Activated CD8-positive, alpha-beta memory T cell treated with anti-CD3 and anti-CD28 coated beads, Interleukin-2, amount 10 ng/mL, durations not matched to agents 7 days and 5 days (primary cell): Measurements from ENCODE around the gene CENPV. TPM values are rescaled to one million over a fixed set of nuclear protein-coding genes. Genes with fewer than 3 reads are reported as not detected.
"Not testable (repeated sequence)": the region's sequence is repeated elsewhere in the genome, so short reads cannot be mapped to it uniquely, and the experiment has no call there.

ENCODE experiments used
- ATAC-seq: fragments of 150-1000 bp; cut with Tn5 transposase; one replicate; pipeline ENCODE4 v1.10.0; 2021; ENCODE audit warnings: moderate library complexity
- CTCF ChIA-PET: fragments of 350-600 bp; sonication (Branson Sonifier 250); formaldehyde crosslinking; loops from one replicate; lab custom pipeline; 2021; ENCODE audit warnings: antibody characterized with exemption; lab: Charles Lee
- DNase-seq: peaks from one replicate; pipeline ENCODE4 v3.0.0-alpha.2; 2020
- H3K27ac Mint-ChIP-seq: one replicate; pipeline ENCODE4 v1.8.0; 2021; ENCODE audit warnings: mild to moderate bottlenecking, mixed read lengths
- H3K27me3 Mint-ChIP-seq: one replicate; pipeline ENCODE4 v1.8.0; 2021; ENCODE audit warnings: mixed read lengths
- H3K36me3 Mint-ChIP-seq: one replicate; pipeline ENCODE4 v1.8.0; 2021; ENCODE audit warnings: mild to moderate bottlenecking, mixed read lengths
- H3K4me1 Mint-ChIP-seq: one replicate; pipeline ENCODE4 v1.8.0; 2021; ENCODE audit warnings: mixed read lengths
- H3K4me3 Mint-ChIP-seq: one replicate; pipeline ENCODE4 v1.8.0; 2021; ENCODE audit warnings: mild to moderate bottlenecking, moderate library complexity, mixed read lengths
- H3K9me3 Mint-ChIP-seq: one replicate; pipeline ENCODE4 v1.8.0; 2022; ENCODE audit warnings: low read depth, mixed read lengths
- total RNA-seq, 2 experiments: library from RNA; stranded (reverse); gene quantifications; one replicate each; pipeline ENCODE4 v1.2.3, GENCODE V29; 2021

Gene CENPV
- 10 to 100 TPM; 17.2 to 20.4 TPM for total RNA-seq

DNA sequence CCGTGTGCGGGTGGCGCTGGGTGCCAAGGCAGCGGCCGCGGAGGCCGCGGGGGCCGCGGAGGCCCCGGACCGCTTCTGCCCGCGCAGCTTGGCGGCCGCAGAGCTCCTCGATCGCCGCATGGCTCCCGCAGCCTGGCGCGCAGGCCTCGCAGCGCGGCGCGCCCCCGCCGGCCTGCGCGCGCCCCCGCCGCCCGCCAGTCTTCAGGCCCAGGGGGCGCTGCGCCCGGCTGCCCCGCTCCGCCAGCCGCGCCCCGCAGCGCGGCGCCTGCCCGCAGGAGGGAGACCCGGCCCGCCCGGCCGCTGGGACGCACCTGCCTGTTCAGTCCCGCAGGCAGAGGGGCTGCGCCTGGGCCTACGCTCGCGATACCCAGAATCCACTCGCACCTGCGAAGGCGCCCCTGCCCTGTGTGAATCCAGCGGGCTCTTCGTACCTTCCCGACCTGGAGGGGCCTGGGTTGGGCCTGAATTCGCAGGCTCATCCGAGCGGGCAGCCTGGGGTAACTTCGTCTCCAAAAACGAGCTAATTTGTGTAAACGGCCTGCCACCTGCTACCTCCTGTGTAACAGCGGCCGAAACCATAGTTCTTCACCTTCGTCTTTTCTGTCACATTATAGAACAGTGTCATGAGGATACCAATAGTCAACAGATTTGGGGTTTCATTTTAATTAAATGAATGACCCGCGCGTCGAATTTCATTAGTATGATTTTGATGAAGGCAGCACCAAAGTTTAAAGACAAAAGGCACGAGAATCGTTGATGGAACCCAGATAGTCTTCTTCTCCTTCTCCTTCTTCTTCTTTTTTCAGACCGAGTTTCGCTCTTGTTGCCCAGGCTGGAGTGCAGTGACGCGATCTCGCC, at the start of gene CENPV:
Gene CENPV (minus strand): TSS at position 153 of the 858 bp plus-strand sequence. CDS start 33 bp downstream, at position 120.
- no peaks in the 10 kb centered on the region for H3K9me3 Mint-ChIP-seq
- H3K4me3 Mint-ChIP-seq: peak within 1 kb of the TSS; percentile 84
- H3K4me1 Mint-ChIP-seq: peaks cover 21% of the 10 kb centered on the region
- H3K36me3 Mint-ChIP-seq: no peaks in the 10 kb centered on the region
- CTCF ChIA-PET: interaction anchor here (0.7 to 5.7 kb wide), 13 partner anchors 10 to 139 kb away, joined by 3 to 81 read pairs (median 4); partner anchors contain the start of genes NCOR1 and TRPV2
- ATAC-seq (peak; percentile 90), DNase-seq (peak; percentile 64)
- H3K27ac Mint-ChIP-seq: peak within 1 kb of the TSS; percentile 61
- H3K27me3 Mint-ChIP-seq: peaks cover 23% of the 10 kb centered on the region

DNA sequence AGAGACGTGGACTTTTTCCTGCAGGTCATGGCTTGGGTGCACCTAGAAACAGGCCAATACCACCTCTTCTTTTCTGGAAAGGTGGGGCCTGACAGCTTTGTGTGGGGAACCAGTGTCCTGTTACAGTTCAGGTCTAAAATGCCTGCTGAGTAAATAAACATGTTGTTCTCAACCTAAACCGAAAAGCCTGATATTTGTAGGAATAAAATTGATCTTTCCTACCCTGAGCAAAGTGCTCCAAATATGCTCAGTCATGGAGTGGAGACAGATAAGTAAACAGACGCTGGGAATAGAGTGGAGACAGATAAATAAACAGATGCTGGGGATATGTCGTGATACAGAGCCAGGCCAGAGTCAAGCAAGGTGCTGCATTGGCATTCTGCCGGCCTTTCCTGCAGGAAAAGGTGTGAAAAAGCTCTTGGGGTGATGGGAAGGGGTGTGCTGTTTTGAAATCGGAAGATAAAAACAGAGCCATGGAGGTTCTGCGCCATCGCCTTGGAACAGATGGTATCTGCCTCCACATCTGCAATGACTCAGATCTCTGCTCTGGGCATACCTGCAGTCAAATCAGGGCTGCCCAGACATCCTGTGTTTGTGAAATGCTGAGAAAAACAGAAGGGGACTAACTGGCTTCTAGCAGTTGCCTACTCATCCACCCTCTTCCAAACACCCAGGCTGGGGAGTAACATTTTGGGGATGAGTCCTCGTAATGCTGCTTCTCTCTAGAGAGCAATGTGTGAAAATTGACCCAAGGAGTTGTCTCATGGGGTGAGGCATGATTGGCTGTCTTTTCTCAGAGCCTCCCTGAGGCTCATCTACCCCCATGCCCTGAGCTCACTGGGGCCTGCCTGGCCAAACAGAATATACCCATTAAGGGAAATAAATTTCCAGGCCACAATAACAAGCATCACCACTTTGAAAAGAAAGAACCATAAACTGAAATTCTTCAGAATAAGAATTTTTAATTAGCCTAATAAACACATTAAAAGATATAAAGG, 45.3 kb upstream of the CENPV start:
- ATAC-seq (peak; percentile 81), DNase-seq (peak; percentile 54)
- no peak overlapping the region for H3K27ac Mint-ChIP-seq

DNA sequence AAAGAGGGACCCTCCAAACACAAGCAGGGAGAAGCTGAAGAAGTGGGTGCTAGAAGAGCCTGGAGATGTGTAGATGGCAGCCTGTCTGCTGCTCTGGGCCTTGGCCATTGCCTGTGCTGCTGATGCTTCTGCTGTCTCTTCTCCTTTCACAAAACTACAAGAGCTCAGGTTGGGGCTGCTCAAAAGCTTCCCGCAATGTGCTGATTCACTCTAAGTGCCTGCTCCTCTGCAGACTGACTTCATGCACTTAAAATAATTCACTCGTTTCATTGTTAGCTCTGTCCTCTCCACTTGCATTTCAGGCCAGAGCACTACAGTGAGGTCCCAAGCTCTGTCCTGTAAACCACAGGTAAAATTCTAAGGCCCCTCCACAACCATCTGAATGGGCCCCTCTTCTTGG, 43.4 kb upstream of the CENPV start:
- H3K9me3 Mint-ChIP-seq, DNase-seq, CTCF ChIA-PET, H3K36me3 Mint-ChIP-seq, H3K27ac Mint-ChIP-seq, ATAC-seq, H3K4me3 Mint-ChIP-seq, H3K27me3 Mint-ChIP-seq, H3K4me1 Mint-ChIP-seq: not testable (repeated sequence)

More for the DNA sequence above, 45.3 kb upstream of the CENPV start:
- no peaks in the 10 kb centered on the region for H3K27me3 Mint-ChIP-seq
- CTCF ChIA-PET: interaction anchor here (1.3 kb wide), 1 partner anchor 55 kb away, joined by 3 read pairs; no protein-coding TSS in a partner anchor
- H3K4me3 Mint-ChIP-seq: no peak overlapping the region
- no peaks in the 10 kb centered on the region for H3K9me3 Mint-ChIP-seq
- H3K36me3 Mint-ChIP-seq: no peaks in the 10 kb centered on the region
- peaks cover 8% of the 10 kb centered on the region for H3K4me1 Mint-ChIP-seq

DNA sequence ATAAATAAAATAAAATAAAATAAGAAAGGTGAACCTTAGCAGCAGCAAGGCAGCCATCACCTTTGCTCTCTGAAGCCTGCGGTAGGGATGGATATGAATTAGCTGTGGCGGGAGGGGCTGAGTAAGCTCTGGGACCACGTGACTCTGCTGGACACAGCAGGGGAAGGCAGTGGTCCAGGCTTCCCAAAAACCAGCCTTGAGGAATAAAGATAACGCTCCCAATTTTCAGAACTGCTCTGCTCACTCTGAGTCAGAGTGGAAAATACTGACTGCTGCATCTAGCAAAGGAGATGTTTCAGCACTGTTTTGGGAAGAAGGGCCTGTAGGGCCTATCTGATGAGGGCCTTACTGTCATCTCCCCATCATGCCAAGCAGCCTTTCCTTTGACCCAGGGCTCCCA, 42.6 kb upstream of the CENPV start:
- not testable (repeated sequence) for H3K4me3 Mint-ChIP-seq, ATAC-seq, H3K27me3 Mint-ChIP-seq, H3K36me3 Mint-ChIP-seq, H3K9me3 Mint-ChIP-seq, DNase-seq, H3K27ac Mint-ChIP-seq, H3K4me1 Mint-ChIP-seq
- CTCF ChIA-PET: interaction anchor here (1.3 kb wide), 1 partner anchor 10 kb away, joined by 3 read pairs; no protein-coding TSS in a partner anchor

DNA sequence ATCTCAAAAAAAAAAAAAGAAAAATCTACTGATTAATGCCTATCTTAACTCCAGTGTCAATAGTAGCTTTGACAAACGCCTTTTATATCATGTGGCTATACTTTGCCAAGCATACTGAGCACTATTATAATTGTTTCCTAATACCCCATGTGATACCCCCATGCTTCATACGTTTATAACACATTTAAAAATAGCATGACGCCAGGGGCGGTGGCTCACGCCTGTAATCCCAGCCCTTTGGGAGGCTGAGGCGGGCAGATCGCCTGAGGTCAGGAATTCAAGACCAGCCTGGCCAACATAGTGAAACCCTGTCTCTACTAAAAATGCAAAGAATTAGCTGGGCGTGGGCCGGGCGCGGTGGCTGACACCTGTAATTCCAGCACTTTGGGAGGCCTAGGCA, 39.2 kb upstream of the CENPV start:
- not testable (repeated sequence) for H3K4me1 Mint-ChIP-seq, H3K27ac Mint-ChIP-seq, DNase-seq, H3K36me3 Mint-ChIP-seq, H3K4me3 Mint-ChIP-seq, H3K27me3 Mint-ChIP-seq, H3K9me3 Mint-ChIP-seq, ATAC-seq
- CTCF ChIA-PET: interaction anchor here (1.0 kb wide), 1 partner anchor 23 kb away, joined by 3 read pairs; the partner anchor contains the start of gene TRPV2

DNA sequence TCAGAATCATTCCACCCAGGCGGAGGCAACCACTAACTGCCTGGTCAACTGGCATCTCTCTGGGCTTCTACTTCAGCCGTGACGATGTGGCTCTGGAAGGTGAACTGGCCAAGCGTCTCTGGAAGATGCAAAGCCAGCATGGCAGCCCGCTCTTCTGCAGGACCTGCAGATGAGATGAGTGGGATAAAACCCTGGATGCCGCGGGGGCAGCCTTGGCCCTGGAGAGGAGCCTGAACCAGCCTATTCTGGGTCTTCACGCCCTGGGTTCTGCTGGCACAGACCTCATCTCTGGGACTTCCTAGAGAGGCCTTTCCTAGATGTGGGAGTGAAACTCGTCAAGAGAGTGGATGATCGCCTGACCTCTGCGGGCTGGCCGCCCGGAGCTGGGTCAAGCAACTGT, 38.2 kb upstream of the CENPV start:
- CTCF ChIA-PET: interaction anchor here (1.4 kb wide), 2 partner anchors 10 to 28 kb away, joined by 3 to 5 read pairs; no protein-coding TSS in a partner anchor
- ATAC-seq: no peak

DNA sequence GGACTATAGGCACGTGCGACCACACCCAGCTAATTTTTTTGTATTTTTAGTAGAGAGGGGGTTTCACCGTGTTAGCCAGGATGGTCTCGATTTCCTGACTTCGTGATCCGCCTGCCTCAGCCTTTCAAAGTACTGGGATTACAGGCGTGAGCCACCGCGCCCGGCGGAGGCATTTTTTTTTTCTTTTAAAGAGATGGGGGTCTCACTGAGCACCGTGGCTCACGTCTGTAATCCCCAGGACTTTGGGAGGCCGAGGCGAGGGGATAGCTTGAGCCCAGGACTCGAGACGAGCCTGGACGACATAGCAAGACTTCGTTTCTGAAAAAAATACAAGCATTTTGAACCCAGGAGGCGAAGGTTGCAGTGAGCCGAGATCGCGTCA, 32.8 kb upstream of the CENPV start:
- H3K4me3 Mint-ChIP-seq: peak overlapping the region; percentile 79
- not testable (repeated sequence) for H3K9me3 Mint-ChIP-seq, ATAC-seq, DNase-seq, H3K27me3 Mint-ChIP-seq
- peaks cover 41% of the 10 kb centered on the region for H3K4me1 Mint-ChIP-seq
- H3K36me3 Mint-ChIP-seq: peaks cover 30% of the 10 kb centered on the region
- H3K27ac Mint-ChIP-seq: peak overlapping the region; percentile 69
- CTCF ChIA-PET: interaction anchor here (0.7 to 3.7 kb wide), 8 partner anchors 9 to 268 kb away, joined by 3 to 27 read pairs (median 5); partner anchors contain the start of gene TRPV2

More for the DNA sequence above, 38.2 kb upstream of the CENPV start:
- Mint-ChIP-seq H3K4me3 (no peak overlapping the region), H3K4me1 (peaks cover 9% of the 10 kb centered on the region), H3K36me3 (peaks cover 1% of the 10 kb centered on the region), H3K27ac (no peak overlapping the region), H3K27me3 (peaks cover 7% of the 10 kb centered on the region), H3K9me3 (no peaks in the 10 kb centered on the region)
- no peak for DNase-seq

DNA sequence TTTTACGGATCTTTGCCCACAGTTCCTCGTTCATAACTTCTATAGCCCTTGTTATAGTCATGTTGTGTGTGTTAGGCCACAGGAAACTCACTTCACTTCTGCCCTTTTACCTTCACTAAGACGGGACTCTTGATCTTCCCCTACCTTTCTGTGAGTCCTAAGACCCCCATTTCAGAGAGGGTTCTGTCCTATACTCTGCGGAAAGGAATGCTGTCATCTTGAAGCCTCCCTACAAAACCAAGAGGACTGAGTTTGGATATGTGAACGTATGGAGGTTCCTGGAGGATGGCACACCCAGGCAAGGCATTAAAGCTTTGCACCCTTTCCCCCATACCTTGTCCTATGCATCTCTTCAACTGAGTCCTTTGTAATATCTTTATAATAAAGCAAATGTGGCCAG, 31.3 kb upstream of the CENPV start:
- Mint-ChIP-seq H3K36me3 (peaks cover 30% of the 10 kb centered on the region), H3K9me3 (no peaks in the 10 kb centered on the region), H3K4me3 (no peak overlapping the region), H3K27me3 (peaks cover 6% of the 10 kb centered on the region), H3K4me1 (peaks cover 44% of the 10 kb centered on the region), H3K27ac (no peak overlapping the region)
- DNase-seq (no peak), ATAC-seq (no peak)
- CTCF ChIA-PET: interaction anchor here (1.2 to 3.7 kb wide), 6 partner anchors 20 to 151 kb away, joined by 3 to 27 read pairs (median 10); partner anchors contain the start of gene TRPV2

DNA sequence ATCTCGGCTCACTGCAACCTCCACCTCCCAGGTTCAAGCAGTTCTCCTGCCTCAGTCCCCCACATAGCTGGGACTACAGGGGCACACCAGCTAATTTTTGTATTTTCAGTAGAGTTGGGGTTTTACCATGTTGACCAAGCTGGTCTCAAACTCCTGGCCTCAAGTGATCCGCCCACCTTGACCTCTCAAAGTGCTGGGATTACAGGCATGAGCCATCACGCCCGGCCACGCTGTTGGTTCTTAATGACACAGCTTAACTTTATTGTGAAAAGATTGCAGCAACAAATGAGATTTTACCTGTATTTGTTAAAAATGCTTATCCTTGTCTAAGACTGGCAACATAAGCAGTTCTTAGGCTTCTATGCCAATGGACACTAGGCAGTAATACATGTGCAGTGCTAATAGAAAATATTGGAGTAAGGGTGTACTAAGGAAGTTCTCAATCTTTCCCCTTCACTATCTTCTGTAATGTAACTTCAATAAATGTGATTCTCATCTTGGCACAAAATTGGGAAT, 30.6 kb upstream of the CENPV start:
- H3K27ac Mint-ChIP-seq: no peak overlapping the region

DNA sequence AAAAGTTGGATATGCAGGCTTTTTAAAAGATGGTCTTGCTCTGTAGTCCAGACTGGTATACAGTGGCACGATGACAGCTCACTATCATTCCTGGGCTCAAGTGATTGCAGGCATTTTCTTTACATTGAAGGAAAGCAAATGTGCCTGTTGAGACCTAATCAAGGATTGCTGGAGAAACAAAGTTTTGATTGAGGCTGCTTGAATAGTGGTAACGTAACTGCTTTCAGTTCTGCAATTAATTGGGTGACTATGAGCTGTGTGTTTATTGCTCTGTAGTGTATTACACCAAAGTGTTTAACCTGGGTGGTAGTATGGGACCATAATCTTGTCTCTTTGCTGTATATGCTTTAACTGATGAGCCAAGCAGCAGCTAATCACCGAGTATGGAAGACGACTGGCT, 29.9 kb upstream of the CENPV start:
- peak overlapping the region; percentile 6 for H3K4me3 Mint-ChIP-seq
- CTCF ChIA-PET: interaction anchor here (0.6 to 4.3 kb wide), 5 partner anchors 8 to 138 kb away, joined by 3 to 33 read pairs (median 5); partner anchors contain the start of gene TRPV2
- no peak overlapping the region for H3K27ac Mint-ChIP-seq
- DNase-seq: no peak
- ATAC-seq: no peak
- no peaks in the 10 kb centered on the region for H3K9me3 Mint-ChIP-seq
- peaks cover 5% of the 10 kb centered on the region for H3K27me3 Mint-ChIP-seq
- H3K4me1 Mint-ChIP-seq: peaks cover 44% of the 10 kb centered on the region
- H3K36me3 Mint-ChIP-seq: peaks cover 30% of the 10 kb centered on the region

More for the DNA sequence above, 30.6 kb upstream of the CENPV start:
- ATAC-seq (no peak), DNase-seq (no peak)
- Mint-ChIP-seq H3K4me1 (peaks cover 44% of the 10 kb centered on the region), H3K9me3 (no peaks in the 10 kb centered on the region), H3K36me3 (peaks cover 30% of the 10 kb centered on the region), H3K27me3 (peaks cover 5% of the 10 kb centered on the region), H3K4me3 (peak overlapping the region; percentile 6)
- CTCF ChIA-PET: interaction anchor here (0.6 to 4.3 kb wide), 5 partner anchors 8 to 138 kb away, joined by 3 to 33 read pairs (median 5); partner anchors contain the start of gene TRPV2

DNA sequence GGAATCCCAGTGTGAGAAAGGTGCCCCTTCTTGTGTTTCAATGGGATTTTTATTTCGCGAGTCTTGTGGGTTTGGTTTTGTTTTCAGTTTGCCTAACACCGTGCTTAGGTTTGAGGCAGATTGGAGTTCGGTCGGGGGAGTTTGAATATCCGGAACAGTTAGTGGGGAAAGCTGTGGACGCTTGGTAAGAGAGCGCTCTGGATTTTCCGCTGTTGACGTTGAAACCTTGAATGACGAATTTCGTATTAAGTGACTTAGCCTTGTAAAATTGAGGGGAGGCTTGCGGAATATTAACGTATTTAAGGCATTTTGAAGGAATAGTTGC, 28.2 kb upstream of the CENPV start:
- H3K36me3 Mint-ChIP-seq: peaks cover 29% of the 10 kb centered on the region
- no peak for DNase-seq
- CTCF ChIA-PET: interaction anchor here (0.6 to 4.3 kb wide), 6 partner anchors 9 to 166 kb away, joined by 3 to 33 read pairs (median 4); partner anchors contain the start of genes NCOR1 and TRPV2
- peak; percentile 7 for ATAC-seq
- H3K4me3 Mint-ChIP-seq: peak overlapping the region; percentile 93
- H3K27ac Mint-ChIP-seq: peak overlapping the region; percentile 97
- H3K27me3 Mint-ChIP-seq: no peaks in the 10 kb centered on the region
- H3K9me3 Mint-ChIP-seq: no peaks in the 10 kb centered on the region
- peaks cover 35% of the 10 kb centered on the region for H3K4me1 Mint-ChIP-seq
